Measurements from ENCODE around the gene SH2B2.

Gene SH2B2

DNA sequence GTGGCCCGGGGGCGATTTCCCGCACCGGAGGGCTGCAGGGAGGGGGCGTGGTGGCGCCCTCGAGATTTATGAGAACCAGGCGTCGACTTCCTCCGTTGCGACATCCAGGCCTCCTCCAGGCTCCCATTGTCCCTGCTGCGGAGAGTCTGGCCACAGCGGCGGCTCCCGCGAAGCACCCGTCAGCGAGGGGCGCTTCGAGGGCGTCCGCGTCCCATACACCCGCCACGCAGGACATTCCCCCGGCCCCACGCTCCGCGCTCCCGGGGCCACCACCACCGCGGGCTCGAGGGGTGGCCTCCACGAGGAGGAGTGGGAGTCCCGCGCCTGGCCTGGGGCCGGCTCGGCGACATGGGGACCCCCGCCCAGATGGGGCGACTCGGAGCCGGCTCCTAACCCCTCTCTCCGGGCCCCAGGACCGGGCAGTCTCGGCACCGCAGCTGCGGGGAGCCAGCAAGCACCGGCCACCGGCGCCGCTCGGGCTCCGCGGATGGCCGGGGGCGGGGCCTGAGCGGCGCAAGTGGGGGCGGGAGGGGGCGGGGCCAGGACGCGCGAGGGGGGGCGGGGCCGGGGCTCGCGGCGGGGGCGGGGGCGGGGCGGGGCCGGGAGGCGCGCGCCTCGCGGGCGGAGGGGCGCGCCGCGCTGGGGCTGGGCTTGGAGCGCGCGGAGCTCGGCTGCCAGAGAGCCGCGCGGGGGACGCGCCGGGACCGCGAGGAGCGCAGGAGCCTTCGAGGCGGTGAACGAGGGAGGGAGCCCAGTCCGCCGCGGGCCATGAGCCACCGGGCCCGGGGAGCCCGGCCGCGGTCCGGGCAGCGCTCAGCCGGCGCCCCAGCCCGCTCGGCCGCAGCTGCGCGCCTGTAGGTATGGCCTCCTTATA, at the start of gene SH2B2:
Gene SH2B2 (plus strand): TSS at position 632 of the 874 bp plus-strand sequence. CDS start 13,683 bp downstream, outside the sequence.
- DNase-seq = peak in 1 of 2 donors; percentile 34

DNA sequence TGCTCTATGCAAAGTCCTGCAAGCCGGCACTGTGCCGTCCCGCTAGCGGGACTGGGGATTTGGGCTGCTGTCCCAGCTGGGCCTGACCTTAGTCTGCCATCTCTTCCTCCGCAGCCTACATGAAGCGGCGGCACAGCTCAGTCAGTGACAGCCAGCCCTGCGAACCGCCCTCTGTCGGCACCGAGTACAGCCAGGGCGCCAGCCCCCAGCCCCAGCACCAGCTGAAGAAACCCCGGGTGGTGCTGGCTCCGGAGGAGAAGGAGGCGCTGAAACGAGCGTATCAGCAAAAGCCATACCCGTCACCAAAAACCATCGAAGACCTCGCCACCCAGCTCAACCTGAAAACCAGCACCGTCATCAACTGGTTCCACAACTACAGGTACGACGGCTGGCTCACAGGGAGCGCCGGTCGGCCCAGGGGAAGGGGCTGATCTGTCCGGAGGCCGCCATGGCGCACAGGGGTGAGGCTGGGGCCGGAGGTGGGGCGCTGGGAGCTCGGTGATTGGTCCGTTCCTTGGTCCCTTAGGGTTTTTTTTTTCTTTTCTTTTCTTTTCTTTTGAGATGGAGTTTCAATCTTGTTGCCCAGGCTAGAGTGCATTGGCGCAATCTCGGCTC, 47.4 kb upstream of the SH2B2 start:
- DNase-seq = no peak

DNA sequence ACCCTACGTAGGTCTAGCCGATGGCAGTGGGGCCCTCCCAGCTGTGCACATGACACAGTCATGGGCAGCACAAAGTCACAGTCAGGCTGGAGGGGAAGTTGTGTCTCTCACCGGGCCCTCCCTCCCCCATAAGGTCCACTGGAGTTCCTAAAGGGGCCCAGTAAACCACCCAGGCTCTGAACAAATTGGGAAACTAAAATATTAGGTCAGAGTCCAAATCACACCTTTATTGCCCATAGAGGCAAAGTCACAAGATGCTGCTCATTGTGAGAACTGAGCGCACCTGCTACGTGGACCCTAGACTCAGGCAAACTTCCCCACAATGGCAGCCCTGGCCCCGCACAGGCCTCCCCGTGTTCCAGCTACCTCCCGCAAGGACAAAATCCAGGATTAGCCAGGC, 45.2 kb upstream of the SH2B2 start:
- no peak for DNase-seq

DNA sequence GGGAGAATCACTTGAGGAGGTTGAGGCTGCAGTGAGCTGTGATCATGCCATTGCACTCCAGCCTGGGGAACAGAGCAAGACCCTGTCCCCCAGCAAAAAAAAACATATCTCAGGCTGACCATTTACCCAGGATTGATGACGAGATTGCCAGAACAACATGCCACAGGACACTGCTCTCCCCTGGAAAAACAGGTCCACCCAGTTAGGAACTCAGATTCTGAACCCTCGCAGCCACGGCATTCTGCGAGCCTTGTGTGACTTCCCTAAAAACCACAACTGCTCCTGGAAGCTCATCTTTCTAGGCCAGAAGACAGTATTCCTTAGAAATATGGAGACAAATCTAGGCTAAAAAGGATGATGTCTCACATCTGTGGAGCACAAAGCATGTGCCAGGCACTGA, 42.1 kb upstream of the SH2B2 start:
- no peak for DNase-seq

DNA sequence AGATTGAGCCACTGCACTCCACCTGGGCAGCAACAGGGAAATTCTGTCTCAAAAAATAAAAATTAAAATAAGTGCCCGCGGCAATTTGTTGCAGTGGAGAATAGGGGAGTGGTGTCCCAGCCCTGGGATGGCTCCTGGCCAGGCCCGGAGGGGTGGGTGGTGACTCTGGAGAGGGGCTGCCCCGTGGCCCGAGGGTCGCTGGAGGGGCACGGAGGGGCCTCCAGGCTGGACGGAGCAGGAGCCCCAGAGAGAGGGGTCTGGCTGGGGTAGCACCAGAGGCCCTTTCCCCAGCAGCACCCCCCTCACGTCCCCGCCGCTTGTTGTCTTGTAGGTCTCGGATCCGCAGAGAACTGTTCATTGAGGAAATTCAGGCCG, 38.6 kb upstream of the SH2B2 start:
- no peak for DNase-seq

DNA sequence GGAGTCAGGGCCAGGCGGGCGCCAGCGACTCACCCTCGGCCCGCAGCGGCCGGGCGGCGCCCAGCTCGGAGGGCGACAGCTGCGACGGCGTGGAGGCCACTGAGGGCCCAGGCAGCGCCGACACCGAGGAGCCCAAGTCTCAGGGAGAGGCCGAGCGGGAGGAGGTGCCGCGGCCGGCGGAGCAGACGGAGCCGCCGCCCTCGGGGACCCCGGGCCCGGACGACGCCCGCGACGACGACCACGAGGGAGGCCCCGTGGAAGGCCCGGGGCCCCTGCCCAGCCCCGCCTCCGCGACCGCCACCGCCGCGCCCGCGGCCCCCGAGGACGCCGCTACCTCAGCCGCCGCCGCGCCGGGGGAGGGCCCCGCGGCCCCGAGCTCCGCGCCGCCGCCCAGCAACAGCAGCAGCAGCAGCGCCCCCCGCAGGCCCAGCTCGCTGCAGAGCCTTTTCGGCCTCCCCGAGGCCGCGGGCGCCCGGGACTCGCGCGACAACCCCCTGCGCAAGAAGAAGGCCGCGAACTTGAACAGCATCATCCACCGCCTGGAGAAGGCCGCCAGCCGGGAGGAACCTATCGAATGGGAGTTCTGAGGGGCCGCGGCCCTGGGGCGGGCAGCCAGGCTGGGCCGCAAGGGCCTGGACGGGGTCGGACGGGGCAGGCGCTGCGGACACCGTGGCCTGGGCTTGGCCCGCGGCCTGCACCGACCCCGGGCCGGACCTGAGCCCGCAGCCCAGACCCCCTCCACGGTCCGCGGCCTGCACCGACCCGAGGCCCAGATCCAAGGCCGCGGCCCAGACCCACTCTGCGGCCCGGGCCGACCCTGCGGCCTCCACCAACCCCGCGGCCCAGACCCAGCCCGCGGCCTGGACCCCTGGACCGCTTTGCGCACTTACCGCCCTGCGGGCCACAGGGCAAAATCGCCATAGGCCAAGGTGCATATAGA, 37.9 kb upstream of the SH2B2 start:
- DNase-seq = no peak

DNA sequence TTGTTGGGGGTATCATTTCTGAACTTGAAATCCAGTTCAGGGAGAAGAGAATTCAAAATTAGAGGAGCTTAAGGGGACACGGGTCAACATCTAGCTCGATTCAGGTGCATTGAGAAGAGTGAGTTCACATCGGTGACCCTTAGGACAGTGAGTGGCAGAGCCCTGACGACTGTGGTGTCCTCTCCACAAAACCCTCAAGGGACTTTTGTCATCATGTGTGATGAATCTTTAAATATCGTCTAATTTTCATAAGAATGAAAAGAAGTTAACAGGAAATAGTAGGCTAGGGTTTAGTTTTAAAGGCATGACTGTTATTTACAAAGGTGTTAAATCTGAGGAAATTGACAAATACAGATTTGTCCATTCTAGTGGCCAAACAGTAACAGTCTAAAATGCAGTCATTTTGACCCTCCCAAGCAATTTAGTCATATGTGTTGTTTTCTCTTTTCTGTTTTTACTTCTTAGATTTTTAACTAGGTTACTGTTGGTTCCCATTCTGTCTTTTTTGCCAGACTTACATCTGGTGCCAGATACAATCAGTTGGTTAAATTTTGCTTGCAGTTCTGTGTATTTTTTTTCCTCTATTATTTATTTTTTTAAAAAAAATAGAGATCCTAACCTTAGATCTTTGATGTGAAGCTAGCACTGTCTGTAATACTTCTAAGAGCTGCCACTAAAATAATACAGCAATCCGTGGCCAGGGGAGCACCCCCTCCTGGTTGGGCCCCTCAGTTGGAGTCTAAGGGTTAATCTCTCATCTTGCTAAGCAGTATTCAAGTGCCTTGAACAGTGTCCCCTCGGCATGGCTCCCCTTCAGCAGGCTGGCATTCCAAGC, 34.9 kb upstream of the SH2B2 start:
- DNase-seq = no peak

DNA sequence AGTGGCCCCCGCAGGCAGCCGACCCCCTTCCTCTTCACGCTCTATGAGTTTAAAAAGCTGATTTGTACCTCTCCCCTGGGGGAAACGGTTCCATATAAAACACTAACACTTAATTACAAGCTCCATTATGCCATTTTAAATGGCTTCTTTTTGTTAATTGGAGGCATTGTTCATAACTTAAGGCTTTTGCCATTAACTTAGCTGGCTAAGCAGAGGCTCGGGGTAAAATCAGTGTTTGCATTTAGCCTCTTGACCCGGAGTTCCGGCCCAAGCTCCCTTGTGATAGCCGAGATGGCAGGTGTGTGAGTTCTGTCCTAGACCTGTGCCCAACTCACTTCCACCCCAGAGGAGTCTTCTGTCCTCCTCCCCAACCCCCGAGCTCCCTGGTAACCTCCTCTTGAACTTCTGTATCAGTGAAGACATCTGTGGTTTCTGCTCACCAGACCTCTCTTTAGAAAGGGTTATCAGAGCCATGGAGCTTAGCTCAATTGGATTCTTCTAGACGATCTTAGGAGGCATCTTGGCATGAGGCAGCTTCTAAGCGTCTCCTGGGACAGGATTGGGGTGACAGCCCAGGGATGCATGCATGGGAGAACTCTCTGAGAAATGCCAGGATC, 34.2 kb upstream of the SH2B2 start:
- DNase-seq = no peak

DNA sequence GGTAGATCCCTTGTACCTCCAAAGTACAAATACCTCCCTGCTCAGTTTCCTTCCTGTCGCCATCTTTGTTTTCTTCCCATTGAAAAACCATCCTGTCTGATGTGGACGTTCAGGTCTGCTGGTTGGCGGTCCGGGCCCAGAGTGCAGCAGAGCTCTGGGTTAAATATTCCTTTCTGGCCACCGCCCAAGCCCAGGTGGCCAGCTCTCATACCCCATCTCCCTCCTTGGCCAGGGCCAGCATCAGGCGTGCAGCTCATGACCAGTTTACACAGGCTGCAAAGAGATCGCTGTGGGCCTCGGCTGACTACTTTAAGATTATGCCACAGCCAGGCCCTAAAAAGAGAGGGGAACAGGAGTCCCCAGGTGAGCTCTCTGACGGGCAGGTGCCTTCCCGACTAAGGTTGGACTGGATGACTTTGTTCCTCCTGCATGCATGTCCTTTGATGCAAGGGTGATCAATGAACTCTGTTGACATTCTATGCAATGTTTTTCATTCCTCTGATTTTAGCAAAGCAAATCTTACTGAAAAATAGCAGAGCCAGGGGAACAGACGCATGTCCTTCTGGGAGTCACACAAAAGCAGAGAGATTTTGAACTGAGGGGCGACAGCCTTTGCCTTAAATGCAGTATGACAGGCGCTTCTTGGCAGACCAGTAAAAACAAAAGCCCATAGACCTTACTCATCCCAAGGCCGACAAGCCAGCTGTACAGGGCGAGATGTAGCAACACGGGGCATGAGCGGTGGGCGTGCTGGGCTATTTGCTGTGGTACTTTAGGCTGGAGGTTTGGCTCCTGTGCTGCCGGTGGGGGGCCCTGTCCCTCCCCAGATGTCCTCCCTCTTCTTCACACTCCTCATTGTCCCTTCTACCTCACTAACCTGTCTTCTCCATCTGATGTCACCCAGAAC, 33.3 kb upstream of the SH2B2 start:
- no peak for DNase-seq

DNA sequence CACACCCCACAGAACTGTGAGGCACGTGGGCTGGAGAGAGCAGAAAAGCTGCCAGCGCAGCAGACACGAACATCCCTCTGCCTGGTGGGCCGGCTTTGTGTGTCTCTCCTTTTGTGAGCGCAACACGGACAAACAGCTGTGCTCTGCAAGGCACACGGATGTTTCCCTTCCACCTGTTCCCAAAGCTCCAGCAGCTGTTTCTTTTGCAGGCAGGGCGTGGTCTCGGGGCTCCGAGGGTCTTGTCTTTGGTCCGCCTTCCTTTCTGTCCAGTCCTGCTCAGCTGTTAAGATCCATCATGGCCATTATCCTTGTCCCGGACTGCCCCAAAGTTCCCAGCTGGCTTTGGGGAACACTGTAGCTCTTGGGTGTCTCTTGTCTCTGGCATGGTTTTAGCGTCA, 32.7 kb upstream of the SH2B2 start:
- DNase-seq = no peak

DNA sequence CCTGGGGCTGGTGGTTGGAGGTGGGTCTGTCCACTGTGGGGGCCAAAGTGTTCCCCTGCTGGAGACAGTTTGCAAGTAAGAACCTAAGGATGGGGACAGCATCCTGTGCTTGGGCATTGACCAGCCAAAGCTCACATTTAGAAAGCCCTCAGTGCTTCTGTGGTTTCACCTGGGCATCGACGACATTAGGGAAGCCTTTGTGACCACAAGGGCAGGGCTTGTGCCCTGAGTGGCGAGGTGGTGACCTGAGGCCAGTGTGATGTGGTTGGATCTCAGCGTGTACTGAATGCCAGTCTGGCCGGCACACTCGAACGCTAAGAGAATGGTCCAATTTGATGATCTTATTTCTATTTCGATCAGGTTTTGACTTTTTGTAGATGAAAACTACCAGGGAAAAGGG, 32.1 kb upstream of the SH2B2 start:
- DNase-seq = no peak

DNA sequence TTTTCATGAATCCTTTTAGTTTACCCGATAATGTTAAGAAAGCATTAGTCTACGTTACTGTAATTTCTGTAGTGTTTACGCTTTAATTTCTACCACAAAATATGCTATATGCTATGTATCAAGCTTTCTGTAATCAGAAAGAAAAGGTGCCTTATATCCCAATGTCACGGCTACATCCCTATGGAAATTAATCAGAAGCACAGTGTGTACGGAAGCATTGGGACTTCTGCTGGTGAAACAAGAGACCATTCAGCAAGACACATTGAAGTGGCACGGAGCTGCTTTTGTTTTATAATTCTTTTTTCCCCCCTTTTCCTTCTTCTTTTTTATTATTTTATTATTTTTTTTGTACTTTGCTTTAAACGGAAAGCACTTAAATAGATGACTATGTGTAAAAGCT, 31.2 kb upstream of the SH2B2 start:
- no peak for DNase-seq

DNA sequence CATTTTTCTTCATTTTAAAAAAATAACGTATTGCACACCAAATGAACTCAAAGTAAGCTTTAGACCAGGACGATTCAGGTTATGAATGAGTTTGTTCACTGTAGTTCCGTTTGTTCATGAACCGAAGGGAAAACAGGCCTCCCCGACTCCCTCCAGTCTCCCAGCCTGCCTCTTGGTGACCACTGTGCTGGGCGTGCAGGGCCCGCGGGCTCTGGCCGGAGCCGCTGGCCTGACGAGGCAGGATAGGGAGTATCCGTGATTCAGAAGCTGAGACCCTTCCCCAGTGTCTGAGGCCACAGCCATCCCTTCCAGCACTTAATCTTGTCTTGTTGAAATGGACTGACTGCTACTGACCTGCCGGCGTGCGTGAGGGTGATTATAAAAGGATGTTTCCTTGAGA, 30.8 kb upstream of the SH2B2 start:
- no peak for DNase-seq

DNA sequence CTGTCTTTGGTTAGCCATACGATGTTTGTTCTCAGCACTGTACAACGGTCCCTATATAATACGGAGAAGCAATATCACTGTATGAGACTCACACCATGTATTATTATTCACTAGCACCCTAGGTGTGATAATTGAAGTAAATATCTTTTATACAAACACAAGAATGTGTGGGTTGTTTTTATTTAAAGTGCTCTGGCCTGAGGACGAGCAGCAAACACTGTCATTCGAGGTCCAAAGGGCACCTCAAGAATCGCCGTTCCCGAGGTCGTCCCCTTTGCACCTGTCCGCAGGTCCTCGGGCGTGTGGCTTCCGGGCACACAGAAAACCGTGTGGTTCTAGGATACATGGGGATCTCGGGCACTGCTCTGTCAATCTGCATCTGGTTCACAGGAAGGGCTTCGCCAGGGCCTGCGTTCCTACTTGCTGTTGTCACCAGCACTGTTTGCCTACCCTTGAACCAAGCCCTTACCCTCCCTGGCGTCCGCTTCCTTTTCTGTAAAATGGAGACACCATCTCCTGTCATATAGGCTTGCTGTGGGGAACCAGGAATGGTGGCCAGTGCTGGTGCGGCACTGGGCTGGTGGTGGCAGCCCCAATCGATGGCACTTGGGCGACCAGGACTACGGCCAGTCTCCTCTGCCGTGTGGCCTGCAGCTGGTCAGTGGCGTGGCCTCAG, 28.5 kb upstream of the SH2B2 start:
- DNase-seq = no peak

DNA sequence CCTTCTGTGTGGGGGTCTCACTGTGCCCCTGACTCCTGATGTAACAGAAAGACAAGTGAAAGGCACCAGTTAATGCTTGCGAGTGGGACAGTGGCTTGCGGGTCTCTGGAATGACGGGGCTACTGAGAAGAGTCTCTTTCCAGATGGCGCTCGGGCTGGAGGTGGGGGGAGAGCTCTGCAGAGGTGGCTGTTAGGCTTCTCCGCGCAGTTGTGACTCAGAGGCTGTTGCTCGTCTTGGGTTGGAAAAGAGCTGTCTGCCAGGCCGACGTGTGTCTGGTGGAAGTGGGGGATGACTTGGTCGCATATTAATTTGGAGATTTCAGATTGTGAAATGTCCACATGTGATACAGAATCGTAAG, 27.9 kb upstream of the SH2B2 start:
- DNase-seq = no peak

DNA sequence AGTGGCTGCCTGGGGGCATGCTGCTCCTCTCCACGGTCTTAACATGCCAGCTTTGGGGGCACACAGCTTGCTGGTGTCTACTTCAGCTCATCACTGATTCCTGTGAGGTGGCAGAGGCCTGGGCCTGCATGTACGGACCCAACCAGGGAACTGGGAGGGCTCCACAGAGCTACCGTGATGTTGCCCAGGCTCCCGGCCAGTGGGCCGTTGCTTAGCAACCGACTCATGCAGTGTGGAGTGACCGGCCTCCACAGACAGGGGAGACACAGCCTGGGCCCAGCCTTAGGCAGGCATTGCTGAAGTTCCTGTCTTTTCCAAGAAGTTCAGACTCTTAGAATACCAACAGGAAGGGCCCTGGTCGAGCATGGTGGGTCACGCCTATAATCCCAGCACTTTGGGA, 25.8 kb upstream of the SH2B2 start:
- DNase-seq = no peak

DNA sequence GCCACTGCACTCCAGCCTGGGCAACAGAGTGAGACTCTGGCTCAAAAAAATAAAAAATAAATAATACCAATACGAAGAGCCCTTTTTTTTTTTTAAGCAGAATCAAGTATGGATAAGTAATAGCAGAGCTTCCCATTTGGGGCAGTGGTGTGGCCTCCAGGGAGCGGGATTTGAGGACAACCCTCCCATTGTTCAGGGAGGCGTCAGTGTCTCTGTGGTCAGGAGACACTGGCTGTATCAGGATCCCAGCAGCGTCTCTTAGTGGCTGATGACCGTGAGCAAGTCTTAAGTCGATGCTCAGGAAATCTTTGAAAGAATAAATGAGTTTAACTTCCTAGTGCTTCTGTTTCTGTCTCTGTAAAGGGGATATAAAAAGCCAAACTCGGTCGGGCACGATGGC, 25.2 kb upstream of the SH2B2 start:
- no peak for DNase-seq

DNA sequence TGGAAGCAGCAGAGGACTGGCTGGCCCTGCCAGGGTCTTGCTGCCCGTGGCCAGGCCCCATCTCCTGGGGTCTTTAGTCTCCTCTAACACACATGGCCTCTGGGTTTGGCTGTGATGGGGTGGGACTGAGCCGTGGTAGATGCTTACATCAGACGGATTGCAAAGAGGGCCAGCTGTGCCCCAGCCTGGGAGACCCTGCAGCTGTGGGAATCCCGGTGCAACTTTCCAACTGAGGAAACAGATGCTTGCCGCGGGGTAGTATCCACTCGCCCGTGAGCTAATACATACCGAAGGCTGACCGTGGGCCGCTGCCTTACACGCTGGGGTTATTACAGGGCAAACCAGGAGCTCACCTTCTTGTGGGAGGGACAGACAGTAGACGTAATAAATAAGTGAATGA, 24.1 kb upstream of the SH2B2 start:
- no peak for DNase-seq

DNA sequence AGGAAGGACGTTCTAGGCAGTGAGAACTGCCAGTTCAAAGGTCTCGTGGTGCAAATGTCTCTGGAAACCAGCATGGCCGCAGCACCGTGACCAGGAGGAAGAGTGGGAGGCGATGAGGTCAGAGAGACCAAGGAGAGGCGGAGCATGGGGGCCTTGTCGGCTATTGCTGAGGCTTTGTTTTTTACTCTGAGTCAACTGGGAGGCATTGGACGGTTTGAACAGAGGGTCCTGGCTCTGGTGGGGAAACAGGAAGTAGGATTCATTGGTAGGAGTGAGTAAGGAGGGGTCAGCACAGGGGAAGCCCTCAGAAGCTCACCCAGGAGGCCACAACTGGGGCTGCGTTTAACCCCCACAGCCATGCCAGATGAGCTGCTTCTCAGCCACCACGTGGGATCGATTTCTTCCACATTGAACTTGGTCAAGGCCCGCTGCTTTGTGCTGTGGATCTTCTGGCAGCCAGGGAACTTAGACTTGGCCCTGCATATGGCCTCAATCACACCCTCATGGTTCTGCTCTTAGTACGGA, 22.2 kb upstream of the SH2B2 start:
- no peak for DNase-seq

DNA sequence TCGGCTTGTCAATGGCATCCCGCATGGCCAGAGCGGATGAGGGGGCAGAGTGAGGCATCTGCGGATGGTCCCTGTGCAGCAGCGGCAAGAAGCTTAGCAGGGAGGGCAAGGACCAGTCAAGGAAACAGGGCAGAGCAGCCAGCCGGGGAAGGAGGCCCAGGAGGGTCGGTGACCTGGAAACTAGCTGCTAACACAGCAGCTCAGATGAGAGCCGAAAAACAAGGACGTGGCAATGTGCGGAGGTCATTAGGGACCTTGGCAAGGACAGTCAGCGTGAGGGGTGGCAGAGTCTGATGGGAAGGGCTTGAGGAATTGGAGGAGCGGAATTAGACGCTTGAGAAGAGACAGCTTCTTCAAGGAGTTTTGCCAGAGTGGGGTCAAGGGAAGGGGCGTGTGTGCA, 20.1 kb upstream of the SH2B2 start:
- no peak for DNase-seq
